Prostate gland (tissue), 2 donors: ENCODE measurements around the gene LMTK2.

Experiments
- CTCF ChIP-seq, 4 experiments: fragments of 200-600 bp in 2 of 4; fragments of 450-650 bp in 2 of 4; sonication (generic) in 2 of 4; IDR thresholded peaks; 1 replicate in 3 of 4; 2 replicates in 1 of 4; pipeline ENCODE4 v1.5.1; 2016 to 2019; ENCODE audit warnings: antibody characterized with exemption in 4 of 4, mild to moderate bottlenecking in 2 of 4, moderate library complexity in 2 of 4
- POLR2A ChIP-seq: fragments of 450-650 bp; IDR thresholded peaks from one replicate; pipeline ENCODE4 v1.6.1; 2016; ENCODE audit warnings: antibody characterized with exemption, mild to moderate bottlenecking

DNA sequence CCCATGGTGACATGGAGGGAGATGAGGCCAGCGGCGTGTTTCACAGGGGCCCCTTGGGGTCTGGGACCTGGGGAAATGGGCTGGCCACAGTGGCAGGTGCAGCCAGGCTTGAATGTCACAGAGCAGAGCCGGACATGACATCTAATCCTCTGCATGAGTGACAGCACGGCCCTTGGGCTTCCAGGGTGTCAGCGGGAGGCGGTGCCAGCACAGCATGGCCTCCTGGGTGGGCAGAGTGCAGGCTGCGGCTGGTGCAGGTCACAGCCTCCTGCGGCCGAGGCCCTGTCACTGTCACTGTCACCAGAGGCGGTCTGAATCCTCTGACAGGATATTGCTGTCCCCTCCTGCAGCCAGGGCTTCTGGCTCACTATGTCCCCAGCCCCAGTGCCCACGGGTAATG is 122.8 kb downstream of the LMTK2 start:
- no peak for TF ChIP-seq CTCF (IDR thresholded peaks at IDR 0.05)
- TF ChIP-seq POLR2A = no peak
